ENCODE results near the gene CDK9. TPM values are rescaled to one million over a fixed set of nuclear protein-coding genes. Genes with fewer than 3 reads are reported as not detected.

Gene CDK9
- total and polyA plus RNA-seq, 10 of the 15 experiments (the other 5 are each of a cell fraction or from before 2014, with no cell fraction given) = 7.3 to 92.6 (median 51.6) TPM

DNA sequence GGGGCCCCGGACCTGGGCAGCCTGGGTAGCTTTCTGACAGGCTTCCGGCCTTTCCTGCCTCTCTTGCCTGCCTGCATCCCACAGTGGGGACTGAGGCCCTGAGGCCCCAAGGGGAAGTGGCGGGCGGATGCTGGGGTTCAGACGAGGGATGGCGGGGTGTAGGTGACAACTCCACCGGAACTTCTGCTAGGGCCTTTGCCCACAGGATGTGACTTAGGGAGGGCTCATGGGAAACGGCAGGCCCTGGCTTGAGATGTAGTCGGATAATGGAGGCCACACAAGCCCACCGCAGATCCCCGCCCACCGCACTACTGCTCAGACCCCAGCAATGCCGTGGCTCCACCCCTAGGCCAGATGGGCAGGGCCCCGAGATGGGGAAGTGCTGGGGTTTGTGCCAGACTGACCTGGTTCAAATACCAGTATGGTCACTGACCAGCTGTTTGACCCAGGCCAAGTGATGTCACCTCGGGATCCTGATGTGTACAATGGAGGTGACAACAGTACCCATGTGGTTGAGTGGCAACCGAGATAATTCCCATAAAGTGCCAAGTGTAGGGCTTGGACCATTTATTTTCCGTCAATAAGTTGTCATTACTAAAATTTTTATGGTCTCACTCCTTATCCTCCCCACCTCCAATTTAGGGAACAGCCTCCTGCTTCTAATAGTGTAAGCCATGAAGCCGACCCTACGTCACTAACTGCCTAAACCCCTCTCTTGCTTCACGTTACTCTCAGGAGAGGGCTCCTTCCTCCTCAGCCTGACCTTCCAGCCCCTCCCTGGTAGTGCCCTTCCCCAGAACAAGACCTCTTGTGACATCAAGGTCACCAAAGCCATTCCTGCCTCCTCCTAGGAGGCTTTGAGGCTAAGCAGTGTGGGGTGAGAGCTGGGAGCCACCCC lies 2.5 kb upstream of the CDK9 start (continued):
- TF ChIP-seq, protein P1, sequence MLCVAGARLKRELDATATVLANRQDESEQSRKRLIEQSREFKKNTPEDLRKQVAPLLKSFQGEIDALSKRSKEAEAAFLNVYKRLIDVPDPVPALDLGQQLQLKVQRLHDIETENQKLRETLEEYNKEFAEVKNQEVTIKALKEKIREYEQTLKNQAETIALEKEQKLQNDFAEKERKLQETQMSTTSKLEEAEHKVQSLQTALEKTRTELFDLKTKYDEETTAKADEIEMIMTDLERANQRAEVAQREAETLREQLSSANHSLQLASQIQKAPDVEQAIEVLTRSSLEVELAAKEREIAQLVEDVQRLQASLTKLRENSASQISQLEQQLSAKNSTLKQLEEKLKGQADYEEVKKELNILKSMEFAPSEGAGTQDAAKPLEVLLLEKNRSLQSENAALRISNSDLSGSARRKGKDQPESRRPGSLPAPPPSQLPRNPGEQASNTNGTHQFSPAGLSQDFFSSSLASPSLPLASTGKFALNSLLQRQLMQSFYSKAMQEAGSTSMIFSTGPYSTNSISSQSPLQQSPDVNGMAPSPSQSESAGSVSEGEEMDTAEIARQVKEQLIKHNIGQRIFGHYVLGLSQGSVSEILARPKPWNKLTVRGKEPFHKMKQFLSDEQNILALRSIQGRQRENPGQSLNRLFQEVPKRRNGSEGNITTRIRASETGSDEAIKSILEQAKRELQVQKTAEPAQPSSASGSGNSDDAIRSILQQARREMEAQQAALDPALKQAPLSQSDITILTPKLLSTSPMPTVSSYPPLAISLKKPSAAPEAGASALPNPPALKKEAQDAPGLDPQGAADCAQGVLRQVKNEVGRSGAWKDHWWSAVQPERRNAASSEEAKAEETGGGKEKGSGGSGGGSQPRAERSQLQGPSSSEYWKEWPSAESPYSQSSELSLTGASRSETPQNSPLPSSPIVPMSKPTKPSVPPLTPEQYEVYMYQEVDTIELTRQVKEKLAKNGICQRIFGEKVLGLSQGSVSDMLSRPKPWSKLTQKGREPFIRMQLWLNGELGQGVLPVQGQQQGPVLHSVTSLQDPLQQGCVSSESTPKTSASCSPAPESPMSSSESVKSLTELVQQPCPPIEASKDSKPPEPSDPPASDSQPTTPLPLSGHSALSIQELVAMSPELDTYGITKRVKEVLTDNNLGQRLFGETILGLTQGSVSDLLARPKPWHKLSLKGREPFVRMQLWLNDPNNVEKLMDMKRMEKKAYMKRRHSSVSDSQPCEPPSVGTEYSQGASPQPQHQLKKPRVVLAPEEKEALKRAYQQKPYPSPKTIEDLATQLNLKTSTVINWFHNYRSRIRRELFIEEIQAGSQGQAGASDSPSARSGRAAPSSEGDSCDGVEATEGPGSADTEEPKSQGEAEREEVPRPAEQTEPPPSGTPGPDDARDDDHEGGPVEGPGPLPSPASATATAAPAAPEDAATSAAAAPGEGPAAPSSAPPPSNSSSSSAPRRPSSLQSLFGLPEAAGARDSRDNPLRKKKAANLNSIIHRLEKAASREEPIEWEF (IDR thresholded peaks at IDR 0.05; ENCODE audit: insufficient replicate concordance, low read depth, low read length) = no peak
- TF ChIP-seq, protein P2, sequence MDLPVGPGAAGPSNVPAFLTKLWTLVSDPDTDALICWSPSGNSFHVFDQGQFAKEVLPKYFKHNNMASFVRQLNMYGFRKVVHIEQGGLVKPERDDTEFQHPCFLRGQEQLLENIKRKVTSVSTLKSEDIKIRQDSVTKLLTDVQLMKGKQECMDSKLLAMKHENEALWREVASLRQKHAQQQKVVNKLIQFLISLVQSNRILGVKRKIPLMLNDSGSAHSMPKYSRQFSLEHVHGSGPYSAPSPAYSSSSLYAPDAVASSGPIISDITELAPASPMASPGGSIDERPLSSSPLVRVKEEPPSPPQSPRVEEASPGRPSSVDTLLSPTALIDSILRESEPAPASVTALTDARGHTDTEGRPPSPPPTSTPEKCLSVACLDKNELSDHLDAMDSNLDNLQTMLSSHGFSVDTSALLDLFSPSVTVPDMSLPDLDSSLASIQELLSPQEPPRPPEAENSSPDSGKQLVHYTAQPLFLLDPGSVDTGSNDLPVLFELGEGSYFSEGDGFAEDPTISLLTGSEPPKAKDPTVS (IDR thresholded peaks at IDR 0.05; ENCODE audit: low read depth, low read length) = no peak
- TF ChIP-seq HDAC2 (IDR thresholded peaks at IDR 0.05) (no peak), NFIC (IDR thresholded peaks at IDR 0.05; ENCODE audit: low read depth, low read length) (no peak), ATF7 (IDR thresholded peaks at IDR 0.05; ENCODE audit: low read depth) (no peak), SUPT20H (IDR thresholded peaks at IDR 0.05; ENCODE audit: borderline replicate concordance, control insufficient read depth, low read depth, low read length) (no peak), SIN3A (IDR thresholded peaks at IDR 0.05; ENCODE audit: low read depth, low read length) (no peak), SPI1 (IDR thresholded peaks at IDR 0.05; ENCODE audit: borderline replicate concordance, insufficient read depth, low read depth, low read length) (peak; percentile 82), CHD4 (IDR thresholded peaks at IDR 0.05) (no peak), GABPA (IDR thresholded peaks at IDR 0.05; ENCODE audit: low read depth) (no peak), RAD51 (IDR thresholded peaks at IDR 0.05) (no peak), EED (IDR thresholded peaks at IDR 0.05; ENCODE audit: low read depth) (peak; percentile 73), IKZF1 (conservative IDR thresholded peaks at IDR 0.05) (peak; percentile 90), RUNX3 (IDR thresholded peaks at IDR 0.05; ENCODE audit: low read length) (no peak), RELA (IDR thresholded peaks at IDR 0.05; ENCODE audit: borderline replicate concordance, partially characterized antibody) (no peak), CHD2 (IDR thresholded peaks at IDR 0.05; ENCODE audit: borderline replicate concordance, low read depth, low read length) (no peak), ZNF24 (IDR thresholded peaks at IDR 0.05) (no peak), YY1 (IDR thresholded peaks at IDR 0.05; ENCODE audit: low read depth, low read length) (peak; percentile 68; the same call in 1 of the 2 replicates)
- TF ChIP-seq, protein P3, sequence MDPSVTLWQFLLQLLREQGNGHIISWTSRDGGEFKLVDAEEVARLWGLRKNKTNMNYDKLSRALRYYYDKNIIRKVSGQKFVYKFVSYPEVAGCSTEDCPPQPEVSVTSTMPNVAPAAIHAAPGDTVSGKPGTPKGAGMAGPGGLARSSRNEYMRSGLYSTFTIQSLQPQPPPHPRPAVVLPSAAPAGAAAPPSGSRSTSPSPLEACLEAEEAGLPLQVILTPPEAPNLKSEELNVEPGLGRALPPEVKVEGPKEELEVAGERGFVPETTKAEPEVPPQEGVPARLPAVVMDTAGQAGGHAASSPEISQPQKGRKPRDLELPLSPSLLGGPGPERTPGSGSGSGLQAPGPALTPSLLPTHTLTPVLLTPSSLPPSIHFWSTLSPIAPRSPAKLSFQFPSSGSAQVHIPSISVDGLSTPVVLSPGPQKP (IDR thresholded peaks at IDR 0.05; ENCODE audit: low read depth, low read length) = no peak
- TF ChIP-seq, protein P4, sequence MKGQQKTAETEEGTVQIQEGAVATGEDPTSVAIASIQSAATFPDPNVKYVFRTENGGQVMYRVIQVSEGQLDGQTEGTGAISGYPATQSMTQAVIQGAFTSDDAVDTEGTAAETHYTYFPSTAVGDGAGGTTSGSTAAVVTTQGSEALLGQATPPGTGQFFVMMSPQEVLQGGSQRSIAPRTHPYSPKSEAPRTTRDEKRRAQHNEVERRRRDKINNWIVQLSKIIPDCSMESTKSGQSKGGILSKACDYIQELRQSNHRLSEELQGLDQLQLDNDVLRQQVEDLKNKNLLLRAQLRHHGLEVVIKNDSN (IDR thresholded peaks at IDR 0.05; ENCODE audit: borderline replicate concordance, extremely low read length, insufficient read depth, low read depth, low read length) = no peak
